Germinal center (tissue), 1 donor: ENCODE measurements around the gene SLC25A44.
"Not testable (repeated sequence)": the region's sequence is repeated elsewhere in the genome, so short reads cannot be mapped to it uniquely, and the experiment has no call there.

Source experiments
- DNase-seq: peaks from one replicate; pipeline ENCODE4 v3.0.0; 2012; ENCODE audit warnings: mixed read lengths, low spot score

SLC25A44 gene

DNA sequence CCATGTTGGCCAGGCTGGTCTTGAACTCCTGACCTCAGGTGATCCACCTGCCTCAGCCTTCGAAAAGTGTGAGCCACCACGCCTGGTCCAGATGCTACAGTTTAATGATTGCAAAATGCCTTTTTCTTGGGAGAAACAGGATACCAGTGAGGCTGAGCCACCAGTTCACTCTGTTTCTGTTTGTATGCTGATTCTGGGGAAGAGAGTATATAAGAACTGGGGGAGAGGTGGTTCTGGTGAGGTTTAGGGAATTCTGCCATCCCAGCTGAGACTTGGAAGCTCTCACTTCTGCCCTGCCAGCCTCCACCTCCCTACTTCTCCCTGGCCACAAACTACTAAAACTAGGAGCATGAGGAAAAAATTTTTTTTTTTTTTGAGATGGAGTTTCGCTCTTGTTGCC is 10.8 kb downstream of the SLC25A44 start:
- no peak for DNase-seq

DNA sequence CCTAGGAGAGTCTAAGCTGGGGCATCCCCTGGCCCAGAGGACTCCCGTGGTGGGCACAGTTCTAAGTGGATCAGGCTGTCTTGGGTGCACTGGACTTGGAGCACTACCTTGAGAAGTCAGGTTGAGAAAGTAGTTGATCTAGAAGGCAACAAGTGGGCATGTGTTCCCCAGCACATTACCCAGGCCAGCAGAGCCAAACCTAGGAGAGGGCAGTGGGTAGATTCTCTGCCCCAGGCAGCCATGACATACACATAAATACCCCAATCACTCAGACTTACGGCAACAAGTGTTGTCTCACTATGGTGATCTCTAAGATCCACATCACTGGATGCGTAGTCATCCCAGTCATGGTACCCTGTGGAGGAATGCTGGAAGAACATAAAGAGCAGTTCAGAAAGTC is 17.3 kb downstream of the SLC25A44 start:
- DNase-seq = no peak

DNA sequence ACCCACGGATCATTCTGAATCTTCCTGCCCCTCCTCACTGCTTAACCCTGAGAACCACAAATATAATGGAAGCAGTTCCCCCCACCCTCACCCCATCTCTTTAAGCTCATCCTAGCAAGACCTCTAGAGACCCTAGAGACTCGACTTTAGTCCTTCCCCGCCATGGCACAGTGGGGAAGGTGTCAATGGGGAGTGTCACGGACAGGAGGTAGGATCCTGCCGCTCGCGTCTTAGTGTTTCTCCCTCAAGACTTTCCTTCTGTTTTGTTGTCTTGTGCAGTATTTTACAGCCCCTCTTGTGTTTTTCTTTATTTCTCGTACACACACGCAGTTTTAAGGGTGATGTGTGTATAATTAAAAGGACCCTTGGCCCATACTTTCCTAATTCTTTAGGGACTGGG is 18.2 kb downstream of the SLC25A44 start:
- no peak for DNase-seq

DNA sequence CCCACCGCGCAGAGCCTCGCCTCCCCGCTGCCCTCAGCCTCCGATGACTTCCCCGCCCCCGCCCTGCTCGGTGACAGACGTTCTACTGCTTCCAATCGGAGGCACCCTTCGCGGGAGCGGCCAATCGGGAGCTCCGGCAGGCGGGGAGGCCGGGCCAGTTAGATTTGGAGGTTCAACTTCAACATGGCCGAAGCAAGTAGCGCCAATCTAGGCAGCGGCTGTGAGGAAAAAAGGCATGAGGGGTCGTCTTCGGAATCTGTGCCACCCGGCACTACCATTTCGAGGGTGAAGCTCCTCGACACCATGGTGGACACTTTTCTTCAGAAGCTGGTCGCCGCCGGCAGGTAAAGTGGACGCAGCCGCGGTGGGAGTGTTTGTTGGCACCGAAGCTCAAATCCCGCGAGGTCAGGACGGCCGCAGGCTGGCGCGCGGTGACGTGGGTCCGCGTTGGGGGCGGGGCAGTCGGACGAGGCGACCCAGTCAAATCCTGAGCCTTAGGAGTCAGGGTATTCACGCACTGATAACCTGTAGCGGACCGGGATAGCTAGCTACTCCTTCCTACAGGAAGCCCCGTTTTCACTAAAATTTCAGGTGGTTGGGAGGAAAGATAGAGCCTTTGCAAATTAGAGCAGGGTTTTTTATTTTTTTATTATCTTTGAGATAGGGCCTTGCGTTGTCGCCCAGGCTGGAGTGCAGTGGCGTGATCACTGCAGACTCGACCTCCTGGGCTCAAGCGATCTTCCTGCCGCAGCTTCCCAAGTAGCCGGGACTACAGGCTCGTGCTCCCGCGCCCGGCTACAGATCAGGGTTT is 19.1 kb downstream of the SLC25A44 start, which contains the start of gene PMF1:
Gene PMF1 (plus strand): TSS at position 175 of the 811 bp plus-strand sequence. CDS start 9 bp downstream, at position 184.
- peak; percentile 100 for DNase-seq

DNA sequence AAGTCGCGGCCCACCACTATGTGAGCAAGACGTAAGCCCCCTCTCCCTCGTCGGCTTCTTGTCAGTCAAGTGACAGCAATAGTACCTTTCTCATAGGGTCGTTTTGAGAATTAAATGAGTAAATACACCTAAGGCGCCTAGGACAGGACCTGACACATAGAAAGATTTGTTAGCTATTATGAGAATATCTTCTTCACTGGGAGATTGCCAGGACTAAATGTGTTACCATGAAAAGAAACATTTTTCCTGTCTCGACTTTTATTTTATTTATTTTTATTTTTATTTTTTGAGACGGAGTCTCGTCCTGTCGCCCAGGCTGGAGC is 19.7 kb downstream of the SLC25A44 start:
- no peak for DNase-seq

DNA sequence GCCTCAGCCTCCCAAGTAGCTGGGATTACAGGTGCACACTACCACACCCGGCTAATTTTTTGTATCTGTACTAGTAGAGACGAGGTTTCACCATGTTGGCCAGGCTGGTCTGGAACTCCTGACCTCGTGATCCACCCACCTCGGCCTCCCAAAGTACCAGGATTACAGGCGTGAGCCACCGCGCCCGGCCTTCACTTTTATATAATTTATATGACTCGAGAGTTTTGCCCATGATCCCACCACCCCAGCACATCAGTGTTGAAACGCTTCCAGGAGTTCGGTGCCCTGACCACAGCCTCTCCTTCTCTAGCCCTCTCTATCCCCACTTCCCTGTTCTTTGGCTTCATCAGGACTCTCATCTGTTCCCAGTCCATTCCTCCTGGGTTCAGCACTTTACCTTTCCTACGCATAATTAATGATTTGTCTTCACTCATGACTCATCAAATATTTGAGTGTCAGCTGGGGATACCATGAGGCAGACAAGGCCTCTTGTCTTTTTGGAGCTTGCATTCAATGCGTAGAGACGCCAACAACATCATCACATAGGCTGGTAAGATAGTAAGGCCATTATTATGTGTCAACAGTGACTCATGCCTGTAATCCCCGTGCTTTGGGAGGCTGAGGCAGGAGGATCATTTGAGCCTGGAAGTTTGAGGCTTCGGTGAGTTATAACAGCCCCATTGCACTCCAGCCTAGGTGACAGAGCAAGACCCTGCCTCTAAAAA is 20.3 kb downstream of the SLC25A44 start:
- no peak for DNase-seq

DNA sequence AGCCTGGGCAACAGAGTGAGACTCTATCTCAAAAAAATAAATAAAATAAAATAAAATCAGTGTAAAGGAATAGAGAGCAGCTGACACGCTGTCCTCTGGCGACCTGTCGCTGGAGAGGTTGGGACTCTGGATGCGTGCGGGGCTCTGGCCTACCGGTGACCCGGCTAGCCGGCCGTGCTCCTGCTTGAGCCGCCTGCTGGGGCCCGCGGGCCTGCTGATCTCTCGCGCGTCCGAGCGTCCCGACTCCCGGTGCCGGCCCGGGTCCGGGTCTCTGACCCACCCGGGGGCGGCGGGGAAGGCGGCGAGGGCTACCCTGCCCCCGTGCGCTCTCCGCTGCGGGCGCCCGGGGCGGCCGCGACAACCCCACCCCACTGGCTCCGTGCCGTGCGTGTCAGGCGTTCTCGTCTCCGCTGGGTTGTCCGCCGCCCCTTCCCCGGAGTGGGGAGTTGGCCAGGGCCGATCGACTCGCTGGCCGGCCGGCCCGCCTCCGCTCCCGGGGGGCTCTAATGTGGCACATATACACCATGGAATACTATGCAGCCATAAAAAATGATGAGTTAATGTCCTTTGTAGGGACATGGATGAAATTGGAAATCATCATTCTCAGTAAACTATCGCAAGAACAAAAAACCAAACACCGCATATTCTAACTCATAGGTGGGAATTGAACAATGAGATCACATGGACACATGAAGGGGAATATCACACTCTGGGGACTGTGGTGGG is 22.6 kb downstream of the SLC25A44 start:
- not testable (repeated sequence) for DNase-seq

DNA sequence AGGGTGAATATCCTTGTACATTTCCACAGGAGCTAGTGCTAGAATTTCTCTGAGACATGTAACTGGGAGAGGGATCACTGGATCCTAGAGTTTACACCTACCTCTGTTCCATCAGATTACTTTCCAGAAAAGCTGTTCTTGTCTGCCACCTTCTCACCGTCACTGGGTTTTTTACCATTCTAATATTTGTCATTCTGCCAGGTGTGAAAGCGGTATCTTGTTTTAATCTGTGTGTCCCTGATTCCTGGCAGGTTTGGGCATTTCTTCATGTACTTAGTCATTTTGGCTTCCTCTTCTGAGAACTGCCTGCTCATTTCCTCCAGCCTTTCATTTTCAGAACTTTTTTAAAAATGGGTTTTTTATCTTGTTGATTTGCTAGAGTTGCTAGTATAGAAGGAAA is 24.0 kb downstream of the SLC25A44 start:
- no peak for DNase-seq

DNA sequence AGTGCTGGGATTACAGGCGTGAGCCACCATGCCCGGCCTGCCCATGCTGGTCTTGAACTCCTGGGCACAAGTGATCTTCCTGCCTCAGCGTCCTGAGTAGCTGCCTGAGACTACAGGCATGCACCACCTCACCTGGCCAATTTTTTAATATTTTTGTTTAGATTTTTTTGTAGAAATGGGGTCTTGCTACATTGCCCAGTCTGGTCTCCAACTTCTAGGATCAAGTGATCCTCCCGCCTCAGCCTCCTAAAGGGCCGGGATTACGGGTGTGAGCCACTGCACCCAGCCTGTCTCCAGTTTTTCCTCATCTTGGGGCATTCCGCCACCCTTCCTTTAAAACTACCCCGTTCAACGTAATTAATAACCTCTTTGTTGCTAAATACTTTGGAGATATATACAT is 26.3 kb downstream of the SLC25A44 start:
- DNase-seq = no peak

DNA sequence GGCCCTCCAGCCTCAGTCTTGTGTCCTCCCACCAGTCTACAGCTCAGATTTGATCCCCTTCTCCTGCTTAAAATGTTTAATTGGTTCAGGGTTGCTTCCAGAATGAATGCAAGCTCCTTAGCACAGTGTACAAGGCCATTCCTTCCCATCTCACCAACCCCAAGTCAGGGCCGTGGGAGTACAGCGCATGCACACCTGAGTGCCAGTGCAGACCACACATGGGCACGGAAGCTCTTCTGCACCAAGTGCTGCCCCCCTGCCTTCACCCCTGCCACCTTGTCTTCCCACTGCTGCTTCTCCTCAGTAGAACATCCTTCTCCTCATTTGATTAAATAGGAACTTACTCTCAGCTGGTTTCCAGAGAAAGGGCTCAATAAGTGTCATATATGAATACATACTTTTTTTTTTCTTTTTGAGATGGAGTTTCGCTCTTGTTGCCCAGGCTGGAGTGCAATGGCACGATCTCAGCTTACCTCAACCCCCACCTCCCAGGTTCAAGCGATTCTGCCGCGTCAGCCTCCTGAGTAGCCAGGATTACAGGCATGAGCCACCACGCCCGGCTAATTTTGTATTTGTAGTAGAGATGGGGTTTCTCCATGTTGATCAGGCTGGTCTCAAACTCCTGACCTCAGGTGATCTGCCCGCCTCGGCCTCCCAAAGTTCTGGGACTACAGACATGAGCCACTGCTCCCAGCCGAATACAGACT is 28.2 kb downstream of the SLC25A44 start:
- no peak for DNase-seq

DNA sequence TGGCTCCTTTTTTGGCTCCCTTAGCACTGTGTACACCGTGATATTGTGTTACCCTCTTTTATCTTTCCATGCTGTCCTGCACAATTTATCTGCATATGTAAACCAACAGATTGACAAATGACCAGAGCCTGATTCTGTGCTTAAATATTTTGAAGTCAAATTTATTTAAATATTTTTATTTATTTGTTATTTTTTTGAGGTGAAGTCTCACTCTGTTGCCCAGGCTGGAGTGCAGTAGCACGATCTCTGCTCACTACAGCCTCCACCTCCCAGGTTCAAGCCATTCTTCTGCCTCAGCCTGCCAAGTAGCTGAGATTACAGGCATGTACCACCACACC is 31.7 kb downstream of the SLC25A44 start:
- DNase-seq = no peak

DNA sequence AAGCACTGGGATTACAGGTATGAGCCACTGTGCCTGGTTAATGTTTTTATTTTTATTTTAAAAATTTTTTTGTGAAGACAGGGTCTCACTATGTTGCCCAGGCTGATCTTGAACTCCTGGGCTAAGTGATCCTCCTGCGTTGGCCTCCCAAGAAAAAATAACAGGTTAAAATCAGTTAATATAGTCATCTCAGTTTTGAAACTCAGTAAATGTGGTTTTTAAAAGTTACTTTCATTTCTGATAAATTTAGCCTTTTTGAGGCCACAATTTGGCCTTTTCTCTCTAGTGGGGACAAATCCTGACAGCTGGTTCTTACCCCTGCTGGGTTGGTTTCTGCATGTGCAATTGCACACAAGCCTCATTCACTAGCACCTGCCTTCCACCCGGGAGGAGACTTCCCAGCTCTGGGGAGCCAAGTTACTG is 32.2 kb downstream of the SLC25A44 start:
- DNase-seq = no peak

DNA sequence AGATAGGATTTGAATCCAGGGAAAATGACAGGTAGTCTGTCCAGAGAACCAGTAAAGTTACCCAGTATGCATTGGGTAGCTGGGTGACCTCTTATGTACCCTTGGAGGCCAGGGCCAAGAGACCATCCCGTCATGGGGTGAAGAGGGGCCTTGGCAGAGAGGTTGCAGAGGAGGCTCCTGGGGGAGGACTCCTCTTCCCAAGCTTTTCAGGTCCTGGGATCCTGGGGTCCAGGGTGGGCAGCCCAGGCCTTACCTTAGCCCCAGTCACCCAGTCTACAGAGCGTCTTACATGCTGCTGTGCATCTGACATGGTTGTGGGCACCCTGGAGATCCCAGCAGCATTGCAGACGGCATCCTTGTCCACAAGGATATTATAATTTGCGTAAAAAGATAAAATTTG is 32.9 kb downstream of the SLC25A44 start:
- DNase-seq = no peak

DNA sequence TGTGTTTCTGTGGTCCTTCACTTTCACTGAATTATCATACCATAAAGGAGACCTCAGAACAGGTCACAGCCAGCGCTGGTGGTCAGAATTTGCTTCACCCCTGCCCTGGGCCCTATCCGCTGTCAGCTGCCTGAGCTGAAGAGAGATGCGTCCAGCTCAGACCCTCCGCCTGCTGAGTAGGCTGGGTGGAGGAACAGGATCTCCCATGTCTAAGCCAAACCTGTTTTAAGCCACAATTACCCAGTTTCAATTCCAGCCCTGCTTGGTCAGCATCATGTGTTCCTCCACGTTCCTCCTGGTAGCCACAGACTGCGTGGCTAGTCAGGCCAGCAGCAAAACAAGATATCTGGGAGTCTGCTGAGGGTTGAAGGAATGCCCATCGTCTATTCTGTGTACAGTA is 34.6 kb downstream of the SLC25A44 start:
- DNase-seq = no peak

DNA sequence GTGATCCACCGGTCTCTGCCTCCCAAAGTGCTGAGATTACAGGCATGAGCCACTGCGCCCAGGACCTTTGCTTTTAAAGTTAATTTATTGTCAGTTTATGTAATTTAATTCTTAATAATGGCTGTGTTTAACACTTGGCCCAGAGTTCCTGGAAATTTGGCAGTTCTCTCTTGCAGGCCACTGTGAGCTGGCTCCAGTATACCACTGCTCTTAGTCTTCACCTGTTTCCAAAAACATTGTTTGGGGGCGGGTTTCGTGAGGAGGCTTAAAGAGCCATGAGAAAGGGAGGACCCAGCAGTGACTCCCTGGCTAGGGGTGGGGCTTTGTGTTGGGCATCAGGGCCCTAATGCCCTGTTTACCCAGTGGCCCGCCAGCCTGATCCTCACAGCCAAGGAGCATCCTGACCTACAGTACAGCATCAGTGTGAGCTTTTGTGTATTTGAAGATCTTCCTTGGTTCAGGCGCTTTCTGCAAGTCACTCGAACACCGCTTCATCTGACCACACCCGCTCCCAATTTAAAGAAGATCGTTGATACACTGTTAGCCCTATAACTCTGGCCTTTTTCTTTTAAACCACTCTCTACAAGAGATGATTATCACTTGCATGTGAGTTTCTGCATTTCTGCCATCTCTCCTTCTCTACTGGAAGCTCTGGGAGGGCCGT is 36.0 kb downstream of the SLC25A44 start:
- no peak for DNase-seq

DNA sequence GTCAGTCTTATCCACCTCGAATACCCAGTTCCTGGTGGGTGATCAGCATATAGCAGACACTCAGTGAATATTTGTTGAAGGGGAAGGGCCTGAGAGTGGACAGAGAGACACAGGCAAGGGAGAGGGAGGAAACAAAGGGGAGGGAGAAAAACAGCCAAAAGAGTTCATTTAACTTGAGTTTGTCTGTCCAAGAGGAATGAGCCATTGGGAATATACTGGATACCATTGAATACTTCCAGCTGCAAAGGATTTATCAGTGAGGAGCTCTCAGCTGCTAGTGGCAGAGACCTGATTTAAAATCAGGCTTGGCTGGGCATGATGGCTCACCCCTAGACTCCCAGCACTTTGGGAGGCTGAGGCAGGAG is 36.6 kb downstream of the SLC25A44 start:
- DNase-seq = no peak

DNA sequence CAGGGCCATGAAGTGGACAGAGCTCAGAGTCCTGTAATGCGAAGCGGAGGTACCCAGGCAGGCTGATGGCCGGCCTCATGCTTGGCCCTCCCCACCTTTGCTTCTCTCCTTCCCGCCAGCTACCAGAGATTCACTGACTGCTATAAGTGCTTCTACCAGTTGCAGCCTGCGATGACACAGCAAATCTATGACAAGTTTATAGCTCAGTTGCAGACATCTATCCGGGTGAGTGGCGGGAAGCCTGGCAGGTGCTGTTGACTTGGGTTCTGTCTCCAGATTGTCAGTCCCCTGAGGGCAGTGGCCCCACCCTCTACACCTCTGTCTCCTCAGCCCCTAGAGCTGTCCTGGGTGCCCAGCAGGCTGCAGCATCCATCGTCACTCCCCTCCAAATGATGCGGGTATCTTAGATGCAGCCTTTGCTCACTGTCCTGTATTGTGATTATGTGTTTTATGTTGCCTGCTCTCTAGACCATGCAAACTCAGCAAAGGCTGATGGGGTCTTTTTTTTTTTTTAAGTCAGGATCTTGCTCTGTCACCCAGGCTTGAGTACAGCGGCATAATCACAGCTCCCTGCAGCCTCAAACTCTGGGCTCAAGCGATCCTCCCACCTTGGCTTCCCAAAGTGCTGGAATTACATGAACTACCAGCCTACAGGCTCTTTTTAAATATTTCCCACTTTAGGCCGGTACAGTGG is 38.4 kb downstream of the SLC25A44 start:
- no peak for DNase-seq

DNA sequence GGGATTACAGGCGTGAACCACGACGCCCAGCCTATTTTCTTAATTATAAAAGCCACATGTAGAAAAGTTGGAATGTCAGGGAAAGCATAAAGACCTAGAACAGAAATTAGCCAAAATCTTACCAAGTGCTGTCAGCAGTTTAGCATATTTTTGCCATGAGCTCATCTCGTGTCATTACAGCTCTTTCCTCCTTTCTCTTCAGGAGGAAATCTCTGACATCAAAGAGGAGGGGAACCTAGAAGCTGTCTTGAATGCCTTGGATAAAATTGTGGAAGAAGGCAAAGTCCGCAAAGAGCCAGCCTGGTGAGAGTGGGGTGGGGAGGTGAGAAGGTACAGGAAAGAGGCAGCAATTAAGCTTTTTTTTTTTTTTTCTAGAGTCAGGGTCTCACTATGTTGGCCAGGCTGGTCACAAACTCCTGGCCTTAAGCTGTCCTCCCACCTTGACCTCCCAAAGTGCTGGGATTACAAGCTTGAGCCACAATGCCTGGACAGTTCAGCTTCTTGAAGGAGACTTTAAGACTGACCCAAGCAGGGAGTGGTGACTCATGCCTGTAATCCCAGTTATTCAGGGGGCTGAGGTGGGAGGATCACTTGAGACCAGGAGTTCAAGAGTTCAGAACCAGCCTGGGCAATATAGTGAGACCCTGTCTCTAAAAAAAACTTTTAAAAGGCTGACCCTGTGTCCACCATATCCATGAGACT is 39.7 kb downstream of the SLC25A44 start:
- no peak for DNase-seq

DNA sequence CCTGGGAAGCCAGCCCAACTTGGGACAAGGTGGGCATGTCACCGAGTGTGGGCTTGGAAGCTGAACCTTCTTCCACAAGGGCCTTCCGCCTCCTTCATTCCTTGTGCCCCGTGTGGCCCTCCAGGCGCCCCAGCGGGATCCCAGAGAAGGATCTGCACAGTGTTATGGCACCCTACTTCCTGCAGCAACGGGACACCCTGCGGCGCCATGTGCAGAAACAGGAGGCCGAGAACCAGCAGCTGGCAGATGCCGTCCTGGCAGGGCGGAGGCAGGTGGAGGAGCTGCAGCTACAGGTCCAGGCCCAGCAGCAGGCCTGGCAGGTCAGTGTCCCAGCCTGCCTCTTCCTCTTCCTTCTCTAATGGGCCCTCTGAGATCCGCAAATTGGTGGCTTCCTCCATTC is 42.3 kb downstream of the SLC25A44 start:
- no peak for DNase-seq

DNA sequence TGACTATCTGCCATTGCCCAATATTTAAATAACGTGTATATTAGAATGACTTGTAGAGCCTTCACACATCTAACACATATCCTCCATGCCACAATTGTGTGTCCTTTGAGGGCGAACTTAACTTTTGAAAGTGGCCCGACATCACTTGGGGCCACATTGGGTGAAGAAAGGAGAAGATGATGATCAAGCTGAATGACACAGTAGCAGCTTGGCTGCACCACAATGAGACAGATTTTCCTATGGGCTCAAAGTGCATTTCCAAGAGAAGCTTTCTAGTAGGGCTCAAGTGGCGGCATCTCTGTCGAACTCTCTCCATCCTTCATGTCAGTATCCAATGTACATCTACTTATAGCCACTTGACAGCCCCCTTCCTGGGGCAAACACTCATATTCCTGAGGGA is 44.3 kb downstream of the SLC25A44 start:
- DNase-seq = no peak

DNA sequence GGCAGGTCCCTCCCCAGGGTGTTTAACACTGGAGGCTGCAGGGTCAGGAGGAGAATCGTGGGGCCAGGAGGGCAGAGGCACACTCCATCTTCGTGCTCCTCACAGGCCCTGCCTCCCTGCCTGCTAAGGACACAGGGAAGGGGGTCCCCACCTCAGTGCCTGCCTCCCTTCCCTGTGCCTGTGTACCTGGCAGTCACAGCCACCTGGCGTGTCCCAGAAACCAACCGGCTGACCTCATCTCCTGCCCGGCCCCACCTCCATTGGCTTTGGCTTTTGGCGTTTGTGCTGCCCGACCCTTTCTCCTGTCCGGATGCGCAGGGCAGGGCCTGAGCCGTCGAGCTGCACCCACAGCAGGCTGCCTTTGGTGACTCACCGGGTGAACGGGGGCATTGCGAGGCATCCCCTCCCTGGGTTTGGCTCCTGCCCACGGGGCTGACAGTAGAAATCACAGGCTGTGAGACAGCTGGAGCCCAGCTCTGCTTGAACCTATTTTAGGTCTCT is 47.5 kb downstream of the SLC25A44 start:
- no peak for DNase-seq
